Tibial nerve (tissue), 3 donors: ENCODE data around the gene ZNF135.

Source experiments
- CTCF ChIP-seq, 5 experiments: fragments of 200-600 bp in 3 of 5; fragments of 450-650 bp in 2 of 5; sonication (generic) in 3 of 5; IDR thresholded peaks; one replicate each; pipeline ENCODE4 v1.5.1; 2016 to 2019; ENCODE audit warnings: antibody characterized with exemption in 5 of 5, mild to moderate bottlenecking in 3 of 5, moderate library complexity in 2 of 5
- POLR2A ChIP-seq, 2 donors: fragments of 450-650 bp; IDR thresholded peaks; one replicate each; pipeline ENCODE4 v1.6.1; 2017; ENCODE audit warnings: antibody characterized with exemption in 2 of 2, mild to moderate bottlenecking in 2 of 2, moderate library complexity in 2 of 2

GRCh38 chr19:58118979-58119733 is 60.1 kb downstream of the ZNF135 start:
- TF ChIP-seq CTCF (IDR thresholded peaks at IDR 0.05) (no peak), POLR2A (IDR thresholded peaks at IDR 0.05) (no peak)
